GM12874 (cell line): ENCODE measurements around the gene OLFM3.

Experiments
- CTCF ChIP-seq: IDR thresholded peaks from 2 replicates; pipeline ENCODE4 v1.5.1; 2011; ENCODE audit warnings: low read depth, mild to moderate bottlenecking, control low read depth, low read length, moderate library complexity; ENCODE audit not compliant: insufficient read depth

OLFM3 gene

DNA sequence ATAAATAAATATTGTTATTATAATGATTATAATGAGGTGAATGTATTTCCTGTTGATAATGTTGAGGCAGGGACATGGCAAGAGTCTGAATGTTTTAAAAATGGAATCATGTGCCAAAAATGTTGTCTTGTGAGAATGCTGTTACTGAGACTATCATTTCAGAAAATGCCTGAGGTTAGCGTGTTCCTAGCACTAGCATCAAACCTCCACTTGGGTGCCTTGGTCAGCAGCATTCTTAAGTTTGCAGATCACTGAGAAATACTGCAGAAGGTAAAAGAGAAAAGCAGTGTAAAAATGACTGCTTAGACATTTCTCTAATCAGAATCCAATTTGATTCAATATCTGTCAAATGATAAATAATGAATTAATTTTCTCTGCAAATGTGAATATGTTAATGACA lies 50.8 kb downstream of the OLFM3 start:
- TF ChIP-seq CTCF = no peak

- no peak for TF ChIP-seq CTCF
Observed at GRCh38 chr1:101943237-101943636, 53.5 kb downstream of the OLFM3 start.

GRCh38 chr1:101942516-101943193 lies 54.1 kb downstream of the OLFM3 start:
- TF ChIP-seq CTCF = no peak

DNA sequence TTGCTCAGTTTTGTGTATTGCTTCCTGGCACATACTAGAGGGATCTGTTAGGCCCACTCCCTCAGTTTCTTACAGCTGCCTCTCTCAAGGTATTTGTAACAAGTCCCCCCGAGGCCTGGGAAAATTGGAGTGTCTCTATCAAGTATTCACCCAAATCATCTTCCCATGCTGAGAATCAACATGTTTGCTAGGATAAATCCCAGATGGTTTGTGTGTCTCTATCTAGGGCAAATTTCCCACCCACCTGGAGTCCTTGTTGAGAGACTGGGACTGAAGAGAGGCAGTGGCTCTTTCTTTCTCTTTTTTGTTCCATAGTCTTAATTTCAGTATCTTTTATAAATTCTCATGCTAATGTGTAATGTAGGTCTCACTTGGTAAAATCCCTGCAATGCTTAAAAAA lies 58.0 kb downstream of the OLFM3 start:
- no peak for TF ChIP-seq CTCF

DNA sequence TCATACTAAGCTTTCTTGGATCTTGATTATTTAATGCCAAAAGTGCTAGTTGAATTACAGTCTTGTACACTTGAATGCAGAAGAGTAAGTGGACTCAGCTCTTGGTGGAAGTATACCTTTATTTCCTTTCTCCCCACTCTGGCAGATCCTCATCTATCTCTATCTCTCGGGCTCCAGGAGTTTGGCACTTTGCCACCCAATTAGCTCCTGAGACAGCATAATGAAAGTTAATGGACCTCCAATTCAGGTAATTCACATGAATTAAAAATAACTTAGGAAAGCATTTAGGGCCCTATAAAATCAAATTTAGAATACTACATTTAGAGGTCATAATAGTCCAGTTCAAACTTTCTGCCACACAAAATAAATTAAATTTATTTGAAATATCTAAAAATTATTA lies 67.4 kb downstream of the OLFM3 start:
- no peak for TF ChIP-seq CTCF

GRCh38 chr1:101928829-101929228 lies 67.9 kb downstream of the OLFM3 start:
- no peak for TF ChIP-seq CTCF

DNA sequence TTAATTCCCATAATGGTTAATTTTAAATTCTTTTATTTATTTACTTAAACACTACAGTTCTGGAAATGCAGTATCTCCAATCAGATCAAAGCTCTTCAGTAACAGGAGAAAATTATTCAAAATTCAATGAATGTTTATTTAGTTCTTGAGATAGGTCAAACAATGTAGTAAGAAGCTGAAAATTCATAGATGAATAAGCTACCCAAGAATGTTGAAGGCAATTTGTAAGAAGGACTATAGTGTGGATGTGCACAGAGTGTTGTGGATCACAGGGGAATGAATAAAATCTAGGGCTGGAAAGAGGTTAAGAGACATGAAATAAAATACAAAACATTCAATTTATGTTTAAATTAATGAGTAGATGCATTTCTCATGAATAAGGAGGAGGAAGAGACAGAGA lies 72.0 kb downstream of the OLFM3 start:
- TF ChIP-seq CTCF = no peak
